Inflammatory macrophage (primary cell): Measurements from ENCODE around the gene NAMPT.
"Not testable (repeated sequence)": the region's sequence is repeated elsewhere in the genome, so short reads cannot be mapped to it uniquely, and the experiment has no call there.

ENCODE experiments used
- DNase-seq, 2 donors: peaks; one replicate each; pipeline ENCODE4 v3.0.0-alpha.2; 2020 to 2022

The NAMPT gene

GRCh38 chr7:106231856-106232490 is 52.8 kb downstream of the NAMPT start:
- DNase-seq: no peak

GRCh38 chr7:106225856-106226255 is 58.9 kb downstream of the NAMPT start:
- no peak for DNase-seq

- no peak for DNase-seq
Measured at GRCh38 chr7:106224797-106225196, 60.0 kb downstream of the NAMPT start.

GRCh38 chr7:106223156-106223555 is 61.6 kb downstream of the NAMPT start:
- DNase-seq: no peak

- no peak for DNase-seq
Measured at GRCh38 chr7:106222545-106222944, 62.2 kb downstream of the NAMPT start.

- no peak for DNase-seq
Measured at GRCh38 chr7:106220307-106220706, 64.5 kb downstream of the NAMPT start.

- no peak for DNase-seq
Measured at GRCh38 chr7:106219170-106219569, 65.6 kb downstream of the NAMPT start.

GRCh38 chr7:106218546-106218945 is 66.2 kb downstream of the NAMPT start:
- DNase-seq: no peak

GRCh38 chr7:106216923-106217542 is 67.8 kb downstream of the NAMPT start:
- no peak for DNase-seq

- DNase-seq: no peak
Measured at GRCh38 chr7:106216517-106216922, 68.3 kb downstream of the NAMPT start.

- no peak for DNase-seq
Measured at GRCh38 chr7:106215868-106216516, 68.8 kb downstream of the NAMPT start.

- DNase-seq: not testable (repeated sequence)
Measured at GRCh38 chr7:106208944-106209343, 75.8 kb downstream of the NAMPT start.

- DNase-seq: no peak
Measured at GRCh38 chr7:106206826-106207541, 77.8 kb downstream of the NAMPT start.

- no peak for DNase-seq
Measured at GRCh38 chr7:106205621-106206222, 79.1 kb downstream of the NAMPT start.

GRCh38 chr7:106203473-106203872 is 81.3 kb downstream of the NAMPT start:
- peak; percentile 3 to 48 for DNase-seq

- DNase-seq: no peak
Measured at GRCh38 chr7:106201164-106201563, 83.6 kb downstream of the NAMPT start.

- no peak for DNase-seq
Measured at GRCh38 chr7:106199813-106200364, 84.9 kb downstream of the NAMPT start.

GRCh38 chr7:106199024-106199423 is 85.8 kb downstream of the NAMPT start:
- DNase-seq: no peak
